ENCODE data around the gene DGKD.

DGKD gene

GRCh38 chr2:233447506-233448219, 93.4 kb downstream of the DGKD start:
- Histone ChIP-seq H3K27ac (ENCODE audit: low read depth, low read length) (no peak overlapping the region), H3K36me3 (ENCODE audit: low read length) (no peaks in the 10 kb centered on the region), H2AFZ (ENCODE audit: low read depth, low read length, severe bottlenecking) (no peak overlapping the region), H3K27me3 (ENCODE audit: low read length) (no peaks in the 10 kb centered on the region), H3K4me3 (ENCODE audit: insufficient read depth, low read length, poor library complexity, severe bottlenecking) (no peak overlapping the region), H3F3A (ENCODE audit: insufficient read depth) (no peaks in the 10 kb centered on the region), H3K9ac (ENCODE audit: low read length) (no peak overlapping the region), H4K20me1 (ENCODE audit: low read depth, low read length) (no peaks in the 10 kb centered on the region), H3K9me3 (ENCODE audit: insufficient read depth, low read length) (no peaks in the 10 kb centered on the region), H3K9me2 (replicated peaks; ENCODE audit: insufficient read depth, low read length) (no peaks in the 10 kb centered on the region), H3K79me2 (ENCODE audit: insufficient read depth, low read length) (no peaks in the 10 kb centered on the region), H3K4me2 (ENCODE audit: low read depth, low read length, poor library complexity, severe bottlenecking) (no peak overlapping the region)
- TF ChIP-seq, protein P1, sequence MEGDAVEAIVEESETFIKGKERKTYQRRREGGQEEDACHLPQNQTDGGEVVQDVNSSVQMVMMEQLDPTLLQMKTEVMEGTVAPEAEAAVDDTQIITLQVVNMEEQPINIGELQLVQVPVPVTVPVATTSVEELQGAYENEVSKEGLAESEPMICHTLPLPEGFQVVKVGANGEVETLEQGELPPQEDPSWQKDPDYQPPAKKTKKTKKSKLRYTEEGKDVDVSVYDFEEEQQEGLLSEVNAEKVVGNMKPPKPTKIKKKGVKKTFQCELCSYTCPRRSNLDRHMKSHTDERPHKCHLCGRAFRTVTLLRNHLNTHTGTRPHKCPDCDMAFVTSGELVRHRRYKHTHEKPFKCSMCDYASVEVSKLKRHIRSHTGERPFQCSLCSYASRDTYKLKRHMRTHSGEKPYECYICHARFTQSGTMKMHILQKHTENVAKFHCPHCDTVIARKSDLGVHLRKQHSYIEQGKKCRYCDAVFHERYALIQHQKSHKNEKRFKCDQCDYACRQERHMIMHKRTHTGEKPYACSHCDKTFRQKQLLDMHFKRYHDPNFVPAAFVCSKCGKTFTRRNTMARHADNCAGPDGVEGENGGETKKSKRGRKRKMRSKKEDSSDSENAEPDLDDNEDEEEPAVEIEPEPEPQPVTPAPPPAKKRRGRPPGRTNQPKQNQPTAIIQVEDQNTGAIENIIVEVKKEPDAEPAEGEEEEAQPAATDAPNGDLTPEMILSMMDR (IDR thresholded peaks at IDR 0.05; ENCODE audit: insufficient read depth, low read length, poor library complexity, severe bottlenecking), result no peak
- TF ChIP-seq EZH2phosphoT487 (conservative IDR thresholded peaks at IDR 0.05; ENCODE audit: low read length), result no peak

- H3K9me2 ChIP-seq (replicated peaks; ENCODE audit: insufficient read depth, low read length), result no peaks in the 10 kb centered on the region
- H3K79me2 ChIP-seq (ENCODE audit: insufficient read depth, low read length), result no peaks in the 10 kb centered on the region
- TF ChIP-seq EZH2phosphoT487 (conservative IDR thresholded peaks at IDR 0.05; ENCODE audit: low read length), result no peak
- H3F3A ChIP-seq (ENCODE audit: insufficient read depth), result no peaks in the 10 kb centered on the region
- no peaks in the 10 kb centered on the region for H3K27me3 ChIP-seq (ENCODE audit: low read length)
- H3K4me3 ChIP-seq (ENCODE audit: insufficient read depth, low read length, poor library complexity, severe bottlenecking), result no peak overlapping the region
- no peaks in the 10 kb centered on the region for H4K20me1 ChIP-seq (ENCODE audit: low read depth, low read length)
- no peak overlapping the region for H3K4me2 ChIP-seq (ENCODE audit: low read depth, low read length, poor library complexity, severe bottlenecking)
- H3K36me3 ChIP-seq (ENCODE audit: low read length), result no peaks in the 10 kb centered on the region
- H3K9ac ChIP-seq (ENCODE audit: low read length), result no peak overlapping the region
- no peak overlapping the region for H3K27ac ChIP-seq (ENCODE audit: low read depth, low read length)
- H3K9me3 ChIP-seq (ENCODE audit: insufficient read depth, low read length), result no peaks in the 10 kb centered on the region
- no peak overlapping the region for H2AFZ ChIP-seq (ENCODE audit: low read depth, low read length, severe bottlenecking)
Observed at GRCh38 chr2:233448220-233448559, 93.9 kb downstream of the DGKD start.

GRCh38 chr2:233448575-233448974, 94.3 kb downstream of the DGKD start:
- Histone ChIP-seq H3K4me3 (ENCODE audit: insufficient read depth, low read length, poor library complexity, severe bottlenecking) (no peak overlapping the region), H3K36me3 (ENCODE audit: low read length) (no peaks in the 10 kb centered on the region), H2AFZ (ENCODE audit: low read depth, low read length, severe bottlenecking) (no peak overlapping the region), H3K79me2 (ENCODE audit: insufficient read depth, low read length) (no peaks in the 10 kb centered on the region), H4K20me1 (ENCODE audit: low read depth, low read length) (no peaks in the 10 kb centered on the region), H3K9ac (ENCODE audit: low read length) (no peak overlapping the region), H3K27ac (ENCODE audit: low read depth, low read length) (no peak overlapping the region), H3K9me3 (ENCODE audit: insufficient read depth, low read length) (no peaks in the 10 kb centered on the region), H3K27me3 (ENCODE audit: low read length) (no peaks in the 10 kb centered on the region), H3F3A (ENCODE audit: insufficient read depth) (no peaks in the 10 kb centered on the region), H3K9me2 (replicated peaks; ENCODE audit: insufficient read depth, low read length) (no peaks in the 10 kb centered on the region), H3K4me2 (ENCODE audit: low read depth, low read length, poor library complexity, severe bottlenecking) (no peak overlapping the region)
- TF ChIP-seq, protein P1 (IDR thresholded peaks at IDR 0.05; ENCODE audit: insufficient read depth, low read length, poor library complexity, severe bottlenecking), result no peak
- TF ChIP-seq EZH2phosphoT487 (conservative IDR thresholded peaks at IDR 0.05; ENCODE audit: low read length), result no peak

DNA sequence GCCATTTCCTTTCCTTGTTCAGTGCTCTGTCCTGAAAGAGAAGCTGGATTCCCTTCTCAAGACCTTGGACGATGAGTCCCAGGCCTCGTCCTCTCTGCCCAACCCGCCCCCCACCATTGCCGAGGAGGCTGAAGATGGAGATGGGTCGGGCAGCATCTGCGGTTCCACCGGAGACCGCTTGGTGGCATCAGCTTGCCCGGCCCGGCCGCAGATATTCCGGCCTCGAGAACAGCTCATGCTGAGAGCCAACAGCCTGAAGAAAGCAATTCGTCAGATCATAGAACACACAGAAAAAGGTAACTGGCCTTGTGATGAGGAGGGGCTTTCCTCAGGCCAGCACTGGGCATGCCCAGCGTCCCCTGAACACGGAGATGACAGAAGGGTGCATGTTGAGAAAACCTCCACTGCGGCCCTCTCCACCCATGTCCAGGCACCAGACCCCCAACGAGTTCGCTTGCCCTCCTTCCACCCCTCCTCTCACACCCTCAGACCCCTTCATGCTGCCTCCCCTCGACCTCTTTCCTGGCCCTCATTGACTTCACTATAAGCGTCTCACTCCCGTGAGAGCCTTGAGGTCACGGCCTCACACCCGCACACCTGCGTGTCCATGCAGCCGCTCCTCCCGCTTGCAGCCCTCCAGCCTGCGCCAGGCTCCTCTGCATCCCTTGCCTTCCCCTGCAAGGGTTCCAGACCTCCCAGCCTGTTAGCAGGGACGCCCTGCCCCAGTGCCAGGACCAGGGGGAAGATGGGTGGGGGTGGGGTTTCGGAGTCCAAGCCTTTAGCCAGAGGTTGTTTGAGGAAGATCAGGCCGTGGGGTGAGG, 95.0 kb downstream of the DGKD start:
- no peaks in the 10 kb centered on the region for H4K20me1 ChIP-seq (ENCODE audit: low read depth, low read length)
- no peaks in the 10 kb centered on the region for H3F3A ChIP-seq (ENCODE audit: insufficient read depth)
- no peak for TF ChIP-seq EZH2phosphoT487 (conservative IDR thresholded peaks at IDR 0.05; ENCODE audit: low read length)
- TF ChIP-seq, protein P1 (IDR thresholded peaks at IDR 0.05; ENCODE audit: insufficient read depth, low read length, poor library complexity, severe bottlenecking), result no peak
- no peaks in the 10 kb centered on the region for H3K79me2 ChIP-seq (ENCODE audit: insufficient read depth, low read length)
- no peaks in the 10 kb centered on the region for H3K36me3 ChIP-seq (ENCODE audit: low read length)
- H3K27me3 ChIP-seq (ENCODE audit: low read length), result no peaks in the 10 kb centered on the region
- H3K4me2 ChIP-seq (ENCODE audit: low read depth, low read length, poor library complexity, severe bottlenecking), result no peak overlapping the region
- H3K9me3 ChIP-seq (ENCODE audit: insufficient read depth, low read length), result no peaks in the 10 kb centered on the region
- H3K27ac ChIP-seq (ENCODE audit: low read depth, low read length), result no peak overlapping the region
- no peak overlapping the region for H2AFZ ChIP-seq (ENCODE audit: low read depth, low read length, severe bottlenecking)
- no peak overlapping the region for H3K4me3 ChIP-seq (ENCODE audit: insufficient read depth, low read length, poor library complexity, severe bottlenecking)
- H3K9me2 ChIP-seq (replicated peaks; ENCODE audit: insufficient read depth, low read length), result no peaks in the 10 kb centered on the region
- H3K9ac ChIP-seq (ENCODE audit: low read length), result no peak overlapping the region
